Ascending aorta (tissue), 2 donors: ENCODE results near the gene MKLN1. TPM values are rescaled to one million over a fixed set of nuclear protein-coding genes. Genes with fewer than 3 reads are reported as not detected.
"Not testable (repeated sequence)": the region's sequence is repeated elsewhere in the genome, so short reads cannot be mapped to it uniquely, and the experiment has no call there.

Source experiments
- DNase-seq, 2 donors: peaks; one replicate each; pipeline ENCODE4 v3.0.0-alpha.2; 2019; ENCODE audit warnings: low spot score in 2 of 2
- H3K27ac ChIP-seq, 2 donors: fragments of 200-600 bp; sonication (generic); one replicate each; pipeline ENCODE4 v1.5.1; 2016 to 2017; ENCODE audit warnings: mild to moderate bottlenecking in 1 of 2
- H3K27me3 ChIP-seq: fragments of 200-600 bp; sonication (generic); one replicate; pipeline ENCODE4 v1.5.1; 2017
- H3K36me3 ChIP-seq, 2 donors: fragments of 200-600 bp; sonication (generic); one replicate each; pipeline ENCODE4 v1.5.1; 2016
- H3K4me1 ChIP-seq, 2 donors: fragments of 200-600 bp; sonication (generic); one replicate each; pipeline ENCODE4 v1.5.1; 2016 to 2017; ENCODE audit warnings: mild to moderate bottlenecking in 1 of 2
- H3K4me3 ChIP-seq, 2 donors: fragments of 200-600 bp; sonication (generic); one replicate each; pipeline ENCODE4 v1.5.1; 2016 to 2017; ENCODE audit warnings: mild to moderate bottlenecking in 1 of 2
- H3K9me3 ChIP-seq, 2 donors: fragments of 200-600 bp; sonication (generic); one replicate each; pipeline ENCODE4 v1.5.1; 2016
- CTCF ChIP-seq, 3 experiments: fragments of 200-600 bp in 2 of 3; fragments of 450-650 bp in 1 of 3; sonication (generic) in 2 of 3; IDR thresholded peaks; one replicate each; pipeline ENCODE4 v1.5.1; 2016 to 2019; ENCODE audit warnings: antibody characterized with exemption in 3 of 3, mild to moderate bottlenecking in 1 of 3, moderate library complexity in 1 of 3
- intact Hi-C: fragments of 100-400 bp; cut with DNase I; formaldehyde crosslinking; loops from one replicate; pipeline ENCODE4 v1.15.1; 2023
- total RNA-seq: library from RNA; depleted of rRNA; stranded (reverse); fragments of >200 nt; gene quantifications from one replicate; pipeline ENCODE4 v1.1.0, GENCODE V29; 2016

Gene MKLN1
- total RNA-seq, 1 donor from 2014 or later: 18.0 TPM

- TF ChIP-seq CTCF (IDR thresholded peaks at IDR 0.05): no peak
- intact Hi-C loops: no loop called here
Observed at GRCh38 chr7:131456338-131456737, 128.7 kb downstream of the MKLN1 start.

GRCh38 chr7:131459256-131459655 lies 131.6 kb downstream of the MKLN1 start:
- no peaks in the 10 kb centered on the region for H3K9me3 ChIP-seq
- no peak overlapping the region for H3K4me3 ChIP-seq
- no peak for DNase-seq
- H3K36me3 ChIP-seq: peaks cover 18 to 20% of the 10 kb centered on the region in 2 donors
- no peak overlapping the region for H3K27ac ChIP-seq
- no peaks in the 10 kb centered on the region for H3K27me3 ChIP-seq
- intact Hi-C loops: no loop called here
- no peaks in the 10 kb centered on the region for H3K4me1 ChIP-seq
- TF ChIP-seq CTCF (IDR thresholded peaks at IDR 0.05): no peak

More at GRCh38 chr7:131456338-131456737, 128.7 kb downstream of the MKLN1 start:
- Histone ChIP-seq H3K4me3 (no peak overlapping the region), H3K27ac (no peak overlapping the region), H3K4me1 (no peaks in the 10 kb centered on the region), H3K36me3 (peaks cover 4 to 8% of the 10 kb centered on the region in 2 donors), H3K27me3 (no peaks in the 10 kb centered on the region), H3K9me3 (no peaks in the 10 kb centered on the region)
- no peak for DNase-seq

- Histone ChIP-seq H3K9me3 (no peaks in the 10 kb centered on the region), H3K36me3 (peaks cover 31 to 32% of the 10 kb centered on the region in 2 donors), H3K4me1 (no peaks in the 10 kb centered on the region), H3K4me3 (no peak overlapping the region), H3K27me3 (no peaks in the 10 kb centered on the region), H3K27ac (no peak overlapping the region)
- TF ChIP-seq CTCF (IDR thresholded peaks at IDR 0.05): no peak
- no peak for DNase-seq
- intact Hi-C loops: no loop called here
Observed at GRCh38 chr7:131462059-131462458, 134.4 kb downstream of the MKLN1 start.

GRCh38 chr7:131462715-131463114 lies 135.0 kb downstream of the MKLN1 start:
- DNase-seq, H3K27ac ChIP-seq, H3K4me3 ChIP-seq, H3K27me3 ChIP-seq, intact Hi-C loops, H3K4me1 ChIP-seq, H3K9me3 ChIP-seq: not testable (repeated sequence)
- peaks cover 31 to 38% of the 10 kb centered on the region in 2 donors for H3K36me3 ChIP-seq

GRCh38 chr7:131466735-131467365 lies 139.2 kb downstream of the MKLN1 start:
- Histone ChIP-seq H3K4me1 (peaks cover 0 to 5% of the 10 kb centered on the region in 2 donors), H3K27me3 (no peaks in the 10 kb centered on the region), H3K4me3 (no peak overlapping the region), H3K27ac (no peak overlapping the region), H3K36me3 (peaks cover 42 to 56% of the 10 kb centered on the region in 2 donors), H3K9me3 (no peaks in the 10 kb centered on the region)
- DNase-seq: no peak
- intact Hi-C loops: no loop called here
- TF ChIP-seq CTCF (IDR thresholded peaks at IDR 0.05): no peak

GRCh38 chr7:131467788-131468187 lies 140.1 kb downstream of the MKLN1 start:
- peaks cover 39 to 52% of the 10 kb centered on the region in 2 donors for H3K36me3 ChIP-seq
- no peaks in the 10 kb centered on the region for H3K9me3 ChIP-seq
- intact Hi-C loops: no loop called here
- H3K27me3 ChIP-seq: no peaks in the 10 kb centered on the region
- no peak overlapping the region for H3K27ac ChIP-seq
- TF ChIP-seq CTCF (IDR thresholded peaks at IDR 0.05): no peak
- peaks cover 0 to 8% of the 10 kb centered on the region in 2 donors for H3K4me1 ChIP-seq
- DNase-seq: no peak
- no peak overlapping the region for H3K4me3 ChIP-seq
